ENCODE results near the gene OXCT1.
"Not testable (repeated sequence)": the region's sequence is repeated elsewhere in the genome, so short reads cannot be mapped to it uniquely, and the experiment has no call there.

OXCT1 gene

DNA sequence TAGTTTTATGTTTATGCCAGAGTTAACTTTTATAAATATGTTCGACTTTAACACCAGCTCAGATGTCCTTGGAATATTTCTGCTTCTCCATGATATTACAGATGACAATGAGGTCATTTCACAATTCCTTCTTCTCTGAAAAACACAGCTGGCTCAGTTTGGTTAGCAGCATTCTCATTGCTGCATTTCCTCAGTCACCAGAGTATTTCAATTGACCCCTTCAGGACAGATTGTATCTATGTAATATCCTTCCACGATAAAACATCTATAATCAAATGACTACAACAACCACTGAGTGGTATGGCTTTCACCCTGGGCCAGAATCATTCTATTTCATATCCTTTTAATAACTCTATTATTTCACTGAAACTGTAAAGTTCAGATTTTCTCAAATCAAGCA lies 148.7 kb downstream of the OXCT1 start:
- DNase-seq (ENCODE audit: low spot score) (no peak), ATAC-seq (ENCODE audit: low read depth) (no peak)
- TF ChIP-seq, protein P1, sequence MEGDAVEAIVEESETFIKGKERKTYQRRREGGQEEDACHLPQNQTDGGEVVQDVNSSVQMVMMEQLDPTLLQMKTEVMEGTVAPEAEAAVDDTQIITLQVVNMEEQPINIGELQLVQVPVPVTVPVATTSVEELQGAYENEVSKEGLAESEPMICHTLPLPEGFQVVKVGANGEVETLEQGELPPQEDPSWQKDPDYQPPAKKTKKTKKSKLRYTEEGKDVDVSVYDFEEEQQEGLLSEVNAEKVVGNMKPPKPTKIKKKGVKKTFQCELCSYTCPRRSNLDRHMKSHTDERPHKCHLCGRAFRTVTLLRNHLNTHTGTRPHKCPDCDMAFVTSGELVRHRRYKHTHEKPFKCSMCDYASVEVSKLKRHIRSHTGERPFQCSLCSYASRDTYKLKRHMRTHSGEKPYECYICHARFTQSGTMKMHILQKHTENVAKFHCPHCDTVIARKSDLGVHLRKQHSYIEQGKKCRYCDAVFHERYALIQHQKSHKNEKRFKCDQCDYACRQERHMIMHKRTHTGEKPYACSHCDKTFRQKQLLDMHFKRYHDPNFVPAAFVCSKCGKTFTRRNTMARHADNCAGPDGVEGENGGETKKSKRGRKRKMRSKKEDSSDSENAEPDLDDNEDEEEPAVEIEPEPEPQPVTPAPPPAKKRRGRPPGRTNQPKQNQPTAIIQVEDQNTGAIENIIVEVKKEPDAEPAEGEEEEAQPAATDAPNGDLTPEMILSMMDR (IDR thresholded peaks at IDR 0.05; ENCODE audit: poor library complexity, severe bottlenecking), result no peak
- Histone ChIP-seq H3K9me3 (ENCODE audit: severe bottlenecking) (no peaks in the 10 kb centered on the region), H3K36me3 (ENCODE audit: low read depth) (no peaks in the 10 kb centered on the region), H3K4me1 (ENCODE audit: insufficient read depth, poor library complexity, severe bottlenecking) (no peaks in the 10 kb centered on the region), H3K27me3 (ENCODE audit: insufficient read depth, poor library complexity, severe bottlenecking) (no peaks in the 10 kb centered on the region), H3K27ac (ENCODE audit: poor library complexity, severe bottlenecking) (no peak overlapping the region), H3K4me3 (ENCODE audit: severe bottlenecking) (no peak overlapping the region)

DNA sequence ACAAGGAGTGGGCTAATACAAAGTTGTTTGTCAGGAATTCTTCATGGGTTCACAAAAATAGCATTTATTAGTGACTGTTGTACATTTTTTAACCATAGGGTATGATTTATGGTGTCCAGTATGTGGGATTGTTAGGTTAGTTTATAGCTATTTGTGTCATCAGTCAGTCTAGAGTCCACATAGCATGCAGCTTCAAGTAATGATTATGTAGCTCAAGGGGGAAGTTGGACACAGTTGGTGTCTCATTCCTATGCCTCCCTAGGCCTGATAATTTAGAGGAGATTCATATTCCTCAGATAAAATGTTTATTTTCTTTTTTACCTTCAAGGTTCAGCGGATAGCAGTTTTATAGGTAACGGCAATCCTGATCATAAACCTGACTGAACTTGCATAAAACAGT lies 153.8 kb downstream of the OXCT1 start:
- Histone ChIP-seq H3K27ac (ENCODE audit: poor library complexity, severe bottlenecking) (no peak overlapping the region), H3K4me3 (ENCODE audit: severe bottlenecking) (no peak overlapping the region), H3K9me3 (ENCODE audit: severe bottlenecking) (no peaks in the 10 kb centered on the region), H3K36me3 (ENCODE audit: low read depth) (no peaks in the 10 kb centered on the region), H3K4me1 (ENCODE audit: insufficient read depth, poor library complexity, severe bottlenecking) (no peaks in the 10 kb centered on the region), H3K27me3 (ENCODE audit: insufficient read depth, poor library complexity, severe bottlenecking) (no peaks in the 10 kb centered on the region)
- no peak for DNase-seq (ENCODE audit: low spot score)
- TF ChIP-seq, protein P1 (IDR thresholded peaks at IDR 0.05; ENCODE audit: poor library complexity, severe bottlenecking), result no peak
- no peak for ATAC-seq (ENCODE audit: low read depth)

DNA sequence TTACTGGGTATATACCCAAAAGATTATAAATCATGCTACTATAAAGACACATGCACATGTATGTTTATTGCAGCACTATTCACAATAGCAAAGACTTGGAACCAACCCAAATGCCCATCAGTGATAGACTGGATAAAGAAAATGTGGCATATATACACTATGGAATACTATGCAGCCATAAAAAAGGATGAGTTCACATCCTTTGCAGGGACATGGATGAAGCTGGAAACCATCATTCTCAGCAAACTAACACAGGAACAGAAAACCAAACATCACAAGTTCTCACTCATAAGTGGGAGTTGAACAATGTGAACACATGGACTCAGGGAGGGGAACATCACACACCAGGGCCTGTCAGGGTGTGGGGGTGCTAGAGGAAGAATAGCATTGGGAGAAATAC lies 155.8 kb downstream of the OXCT1 start:
- not testable (repeated sequence) for H3K27me3 ChIP-seq (ENCODE audit: insufficient read depth, poor library complexity, severe bottlenecking); H3K27ac ChIP-seq (ENCODE audit: poor library complexity, severe bottlenecking); H3K4me1 ChIP-seq (ENCODE audit: insufficient read depth, poor library complexity, severe bottlenecking); H3K4me3 ChIP-seq (ENCODE audit: severe bottlenecking); DNase-seq (ENCODE audit: low spot score); ATAC-seq (ENCODE audit: low read depth); H3K9me3 ChIP-seq (ENCODE audit: severe bottlenecking); H3K36me3 ChIP-seq (ENCODE audit: low read depth)

- H3K27ac ChIP-seq (ENCODE audit: poor library complexity, severe bottlenecking), result no peak overlapping the region
- DNase-seq (ENCODE audit: low spot score), result no peak
- no peak; the same call in 2 of the 3 replicates for ATAC-seq (ENCODE audit: low read depth)
- H3K27me3 ChIP-seq (ENCODE audit: insufficient read depth, poor library complexity, severe bottlenecking), result peaks cover 6% of the 10 kb centered on the region
- no peaks in the 10 kb centered on the region for H3K9me3 ChIP-seq (ENCODE audit: severe bottlenecking)
- no peak overlapping the region for H3K4me3 ChIP-seq (ENCODE audit: severe bottlenecking)
- TF ChIP-seq, protein P1 (IDR thresholded peaks at IDR 0.05; ENCODE audit: poor library complexity, severe bottlenecking), result no peak
- no peaks in the 10 kb centered on the region for H3K36me3 ChIP-seq (ENCODE audit: low read depth)
- no peaks in the 10 kb centered on the region for H3K4me1 ChIP-seq (ENCODE audit: insufficient read depth, poor library complexity, severe bottlenecking)
Measured at GRCh38 chr5:41708604-41708940, 161.7 kb downstream of the OXCT1 start.

- Histone ChIP-seq H3K9me3 (ENCODE audit: severe bottlenecking) (no peaks in the 10 kb centered on the region), H3K27me3 (ENCODE audit: insufficient read depth, poor library complexity, severe bottlenecking) (peaks cover 6% of the 10 kb centered on the region)
- no peak for DNase-seq (ENCODE audit: low spot score)
Measured at GRCh38 chr5:41707853-41708603, 162.2 kb downstream of the OXCT1 start.

More at GRCh38 chr5:41707853-41708603, 162.2 kb downstream of the OXCT1 start:
- Histone ChIP-seq H3K4me3 (ENCODE audit: severe bottlenecking) (no peak overlapping the region), H3K4me1 (ENCODE audit: insufficient read depth, poor library complexity, severe bottlenecking) (no peaks in the 10 kb centered on the region), H3K27ac (ENCODE audit: poor library complexity, severe bottlenecking) (no peak overlapping the region), H3K36me3 (ENCODE audit: low read depth) (no peaks in the 10 kb centered on the region)
- TF ChIP-seq, protein P1 (IDR thresholded peaks at IDR 0.05; ENCODE audit: poor library complexity, severe bottlenecking), result peak; percentile 75
- peak; percentile 93 for ATAC-seq (ENCODE audit: low read depth)

Data from RWPE2 (cell line).